ENCODE data around the gene BFAR. TPM values are rescaled to one million over a fixed set of nuclear protein-coding genes. Genes with fewer than 3 reads are reported as not detected.

Gene BFAR
- total and polyA plus RNA-seq, 2 donors (not counting 3 experiments of a cell fraction or from before 2014, with no cell fraction given), result 57.3 to 73.5 TPM

GRCh38 chr16:14667347-14668266, 34.9 kb downstream of the BFAR start:
- Histone ChIP-seq H3K27me3 (ENCODE audit: control insufficient read depth in 2 of 2, insufficient read depth in 2 of 2, low read length in 2 of 2) (no peaks in the 10 kb centered on the region), H3K4me2 (ENCODE audit: insufficient read depth, low read length) (no peak overlapping the region), H3K9ac (replicated peaks; ENCODE audit: extremely low read depth, insufficient read depth, low read length) (no peak overlapping the region), H2AFZ (ENCODE audit: low read depth, low read length) (no peak overlapping the region), H3K4me1 (ENCODE audit: control insufficient read depth, extremely low read depth, insufficient read depth, low read length) (no peaks in the 10 kb centered on the region), H3K36me3 (ENCODE audit: control insufficient read depth in 2 of 2, extremely low read depth in 1 of 2, insufficient read depth in 2 of 2, low read length in 2 of 2) (peaks cover 18 to 30% of the 10 kb centered on the region in 2 experiments), H3K9me3 (replicated peaks; ENCODE audit: control insufficient read depth, insufficient read depth, low read length) (no peaks in the 10 kb centered on the region), H3K9me1 (replicated peaks; ENCODE audit: control insufficient read depth, extremely low read depth, insufficient read depth, low read length) (no peaks in the 10 kb centered on the region), H3K27ac (ENCODE audit: insufficient read depth, low read depth, low read length) (no peak overlapping the region), H3K79me2 (ENCODE audit: control insufficient read depth, insufficient read depth, low read length) (no peaks in the 10 kb centered on the region), H4K20me1 (replicated peaks; ENCODE audit: control insufficient read depth, extremely low read depth, insufficient read depth, low read length) (no peaks in the 10 kb centered on the region), H3K4me3 (replicated peaks in 1 of 3; ENCODE audit: insufficient read depth in 1 of 3, low read depth in 1 of 3, low read length in 3 of 3) (no peak overlapping the region)
- intact Hi-C loops (cut with micrococcal nuclease), result no loop called here
- BruUV-seq (replicated peaks), result no TSS peak
- FAIRE-seq, result no peak
- TF ChIP-seq EZH2 (IDR thresholded peaks at IDR 0.05; ENCODE audit: borderline replicate concordance, low read depth, low read length, severe bottlenecking) (no peak), MYC (IDR thresholded peaks at IDR 0.05; ENCODE audit: low read depth, low read length) (no peak), FOS (IDR thresholded peaks at IDR 0.05; ENCODE audit: borderline replicate concordance, insufficient read depth, low read length) (no peak), CTCF (IDR thresholded peaks at IDR 0.05; ENCODE audit: extremely low read depth in 1 of 2, insufficient read depth in 1 of 2, low read depth in 1 of 2, low read length in 2 of 2) (no peak), POLR2A (IDR thresholded peaks at IDR 0.05; ENCODE audit: low read depth, low read length) (no peak), GATA2 (IDR thresholded peaks at IDR 0.05; ENCODE audit: insufficient read depth, insufficient read length, low read depth, low read length) (no peak), JUN (IDR thresholded peaks at IDR 0.05; ENCODE audit: borderline replicate concordance, insufficient read depth, insufficient read length, low read depth) (no peak), POLR2AphosphoS5 (IDR thresholded peaks at IDR 0.05; ENCODE audit: insufficient read depth, low read depth, low read length) (no peak)
- POLR2A ChIA-PET, result no interaction called here
- DNase-seq (ENCODE audit: low read depth, low spot score), result no peak
- dilution Hi-C loops (cut with MboI; ENCODE audit: extremely low pct_ligation_motif_present, low sequenced_read_pairs), result no loop called here
- CTCF ChIA-PET, result no interaction called here
